Measurements from ENCODE around the gene MLPH.

DNA sequence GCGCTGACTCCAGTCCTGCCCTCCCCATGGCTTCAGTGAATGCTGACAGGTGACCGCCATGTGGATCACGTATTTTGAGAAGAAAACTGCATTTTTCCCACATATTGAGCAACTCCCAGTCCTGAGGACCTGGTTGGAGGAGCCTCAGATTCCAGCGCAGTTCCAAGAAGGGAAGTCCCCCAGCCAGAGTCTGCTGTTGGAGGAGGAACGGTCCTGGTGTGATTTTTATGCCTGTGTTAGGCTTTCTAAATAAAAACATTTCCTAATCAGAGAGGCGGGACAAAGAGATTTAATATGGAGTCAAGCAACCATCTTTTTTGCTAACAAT, 40.7 kb upstream of the MLPH start:
- TF ChIP-seq CTCF (conservative IDR thresholded peaks at IDR 0.05; ENCODE audit: low read depth, low read length), result no peak
- no peak for TF ChIP-seq POLR2A (IDR thresholded peaks at IDR 0.05; ENCODE audit: low read depth, low read length)
- no peak for TF ChIP-seq RCOR1 (IDR thresholded peaks at IDR 0.05; ENCODE audit: insufficient replicate concordance, low read length)
- TF ChIP-seq ELK1 (IDR thresholded peaks at IDR 0.05; ENCODE audit: borderline replicate concordance, low read depth, low read length), result no peak

Measured in IMR-90 (cell line).